Common myeloid progenitor, CD34-positive (primary cell): ENCODE data around the gene PIGU.
A peak's percentile ranks its signal among the peaks of the same experiment; 100 is the strongest.
"Not testable (repeated sequence)": the region's sequence is repeated elsewhere in the genome, so short reads cannot be mapped to it uniquely, and the experiment has no call there.

Experiments used
- CTCF ChIA-PET: fragments of 350-600 bp; sonication (Branson Sonifier 250); formaldehyde crosslinking; loops from one replicate; lab custom pipeline; 2021; ENCODE audit warnings: antibody characterized with exemption; lab: Charles Lee
- POLR2A ChIA-PET: fragments of 350-600 bp; sonication (Branson Sonifier 250); formaldehyde crosslinking; loops from one replicate; lab custom pipeline; 2021; ENCODE audit warnings: antibody characterized with exemption; lab: Charles Lee
- DNase-seq, 3 donors: peaks; one replicate each; pipeline versions ENCODE4 v3.0.0 to v3.0.0-alpha.2; 2013
- H3K27ac ChIP-seq, 2 experiments: 1 replicate in 1 of 2; 2 replicates in 1 of 2; pipeline ENCODE4 v1.7.0; 2013; ENCODE audit warnings: inconsistent platforms in 2 of 2, low read length in 2 of 2, mild to moderate bottlenecking in 2 of 2, low read depth in 1 of 2, moderate library complexity in 1 of 2; ENCODE audit not compliant: severe bottlenecking in 2 of 2, insufficient read depth in 1 of 2, poor library complexity in 1 of 2
- H3K27me3 ChIP-seq, 5 experiments: replicated peaks in 2 of 5; 1 replicate in 3 of 5; 2 replicates in 2 of 5; pipeline versions ENCODE4 v1.6.1 to v1.7.0; 2013; ENCODE audit warnings: low read length in 4 of 5, mild to moderate bottlenecking in 2 of 5, moderate library complexity in 2 of 5, inconsistent platforms in 1 of 5; ENCODE audit not compliant: insufficient read depth in 5 of 5, control insufficient read depth in 4 of 5
- H3K36me3 ChIP-seq, 4 experiments: 1 replicate in 2 of 4; 2 replicates in 2 of 4; pipeline versions ENCODE4 v1.6.1 to v1.7.0; 2013; ENCODE audit warnings: low read length in 3 of 4, control low read depth in 1 of 4, mild to moderate bottlenecking in 1 of 4; ENCODE audit not compliant: control insufficient read depth in 4 of 4, insufficient read depth in 4 of 4
- H3K4me1 ChIP-seq, 4 experiments: 1 replicate in 3 of 4; 2 replicates in 1 of 4; pipeline versions ENCODE4 v1.6.1 to v1.7.1; 2013; ENCODE audit warnings: low read length in 3 of 4, mild to moderate bottlenecking in 3 of 4, control low read depth in 1 of 4, inconsistent platforms in 1 of 4, moderate library complexity in 1 of 4; ENCODE audit not compliant: control insufficient read depth in 4 of 4, insufficient read depth in 4 of 4; ENCODE audit errors: control extremely low read depth in 1 of 4
- H3K4me3 ChIP-seq, 7 experiments: 1 replicate in 4 of 7; 2 replicates in 3 of 7; pipeline versions ENCODE4 v1.5.1 to v1.7.0; 2013; ENCODE audit warnings: mild to moderate bottlenecking in 7 of 7, low read length in 6 of 7, moderate library complexity in 6 of 7, inconsistent platforms in 2 of 7, low read depth in 2 of 7, control low read depth in 1 of 7; ENCODE audit not compliant: insufficient read depth in 4 of 7, control insufficient read depth in 1 of 7; ENCODE audit errors: extremely low read depth in 1 of 7
- H3K9me3 ChIP-seq, 5 experiments: 1 replicate in 4 of 5; 2 replicates in 1 of 5; pipeline versions ENCODE4 v1.6.1 to v1.7.1; 2013; ENCODE audit warnings: low read length in 4 of 5, mild to moderate bottlenecking in 2 of 5, inconsistent platforms in 1 of 5, low read depth in 1 of 5, moderate library complexity in 1 of 5; ENCODE audit not compliant: control insufficient read depth in 4 of 5, insufficient read depth in 2 of 5; ENCODE audit errors: control extremely low read depth in 1 of 5
- WGBS: methylation state at CpG from one replicate; pipeline ENCODE4 v1.1.5; 2013; ENCODE audit not compliant: insufficient coverage; 5-methylcytosine and 5-hydroxymethylcytosine counted together

Gene PIGU

GRCh38 chr20:34515484-34516246 lies 161.2 kb downstream of the PIGU start:
- Histone ChIP-seq H3K36me3 (peaks cover 0 to 15% (median 4%) of the 10 kb centered on the region in 4 experiments), H3K4me3 (peak overlapping the region; percentile 75 to 100 (median 95)), H3K27ac (peak overlapping the region; percentile 80 to 90), H3K4me1 (peaks cover 5 to 26% (median 16%) of the 10 kb centered on the region in 4 experiments), H3K27me3 (no peaks in the 10 kb centered on the region), H3K9me3 (no peaks in the 10 kb centered on the region)
- WGBS, result 5% methylated on average over 29 of the region's 36 CpGs
- ChIA-PET POLR2A (no interaction called here), CTCF (interaction anchor here (0.7 to 4.0 kb wide), 9 partner anchors 10 to 332 kb away, joined by 3 to 31 read pairs (median 4); partner anchors contain the start of gene ITCH)
- peak; percentile 76 to 88 (median 85) for DNase-seq

GRCh38 chr20:34514897-34515483 lies 161.9 kb downstream of the PIGU start:
- ChIA-PET CTCF (interaction anchor here (0.8 to 4.0 kb wide), 3 partner anchors 10 to 203 kb away, joined by 3 to 31 read pairs (median 5); no protein-coding TSS in a partner anchor), POLR2A (interaction anchor here (0.7 kb wide), 1 partner anchor 153 kb away, joined by 3 read pairs; no protein-coding TSS in a partner anchor)
- no peaks in the 10 kb centered on the region for H3K27me3 ChIP-seq
- peaks cover 5 to 26% (median 16%) of the 10 kb centered on the region in 4 experiments for H3K4me1 ChIP-seq
- H3K4me3 ChIP-seq, result peak overlapping the region; percentile 75 to 100 (median 95)
- peak overlapping the region; percentile 80 to 90 for H3K27ac ChIP-seq
- WGBS, result 14% methylated on average over 13 of the region's 19 CpGs
- H3K9me3 ChIP-seq, result no peaks in the 10 kb centered on the region
- DNase-seq, result no peak
- peaks cover 0 to 18% (median 7%) of the 10 kb centered on the region in 4 experiments for H3K36me3 ChIP-seq

- peaks cover 3 to 21% (median 8%) of the 10 kb centered on the region in 4 experiments for H3K36me3 ChIP-seq
- CTCF ChIA-PET, result interaction anchor here (1.5 kb wide), 1 partner anchor 9 kb away, joined by 5 read pairs; no protein-coding TSS in a partner anchor
- H3K27ac ChIP-seq, H3K4me3 ChIP-seq, DNase-seq, H3K9me3 ChIP-seq, H3K27me3 ChIP-seq: not testable (repeated sequence)
- H3K4me1 ChIP-seq, result peaks cover 5 to 26% (median 16%) of the 10 kb centered on the region in 4 experiments
- POLR2A ChIA-PET, result interaction anchor here (0.7 kb wide), 1 partner anchor 154 kb away, joined by 3 read pairs; no protein-coding TSS in a partner anchor
- over 99% methylated on average over 14 of the region's 17 CpGs for WGBS
Measured at GRCh38 chr20:34514034-34514433, 162.9 kb downstream of the PIGU start.

GRCh38 chr20:34512955-34513419 lies 163.9 kb downstream of the PIGU start:
- ChIA-PET CTCF (interaction anchor here (1.3 to 1.5 kb wide), 2 partner anchors 9 to 200 kb away, joined by 4 read pairs; no protein-coding TSS in a partner anchor), POLR2A (no interaction called here)

GRCh38 chr20:34512266-34512954 lies 164.5 kb downstream of the PIGU start:
- Histone ChIP-seq H3K4me1 (peaks cover 5 to 21% (median 13%) of the 10 kb centered on the region in 4 experiments), H3K9me3 (no peaks in the 10 kb centered on the region), H3K36me3 (peaks cover 5 to 30% (median 17%) of the 10 kb centered on the region in 4 experiments), H3K27me3 (no peaks in the 10 kb centered on the region), H3K4me3 (no peak overlapping the region), H3K27ac (peak overlapping the region; percentile 67 to 71)
- WGBS, result 100% methylated on average over 3 of the region's 4 CpGs
- ChIA-PET CTCF (interaction anchor here (0.6 to 1.6 kb wide), 4 partner anchors 9 to 224 kb away, joined by 3 to 4 read pairs (median 4); no protein-coding TSS in a partner anchor), POLR2A (no interaction called here)
- DNase-seq, result no peak

More at GRCh38 chr20:34512955-34513419, 163.9 kb downstream of the PIGU start:
- H3K9me3 ChIP-seq, result no peaks in the 10 kb centered on the region
- H3K4me1 ChIP-seq, result peaks cover 5 to 26% (median 16%) of the 10 kb centered on the region in 4 experiments
- no peak overlapping the region for H3K4me3 ChIP-seq
- peaks cover 3 to 26% (median 12%) of the 10 kb centered on the region in 4 experiments for H3K36me3 ChIP-seq
- no peaks in the 10 kb centered on the region for H3K27me3 ChIP-seq
- H3K27ac ChIP-seq, result peak overlapping the region; percentile 67 to 71
- DNase-seq, result peak; percentile 21 to 70 (median 38)

GRCh38 chr20:34511891-34512265 lies 165.0 kb downstream of the PIGU start:
- H3K27ac ChIP-seq, result no peak overlapping the region
- no peaks in the 10 kb centered on the region for H3K9me3 ChIP-seq
- no peak overlapping the region for H3K4me3 ChIP-seq
- H3K4me1 ChIP-seq, result peaks cover 5 to 15% (median 10%) of the 10 kb centered on the region in 4 experiments
- CTCF ChIA-PET, result interaction anchor here (0.6 to 1.6 kb wide), 4 partner anchors 8 to 223 kb away, joined by 3 to 4 read pairs (median 4); no protein-coding TSS in a partner anchor
- 100% methylated on average over 1 of the region's 3 CpGs for WGBS
- POLR2A ChIA-PET, result no interaction called here
- H3K36me3 ChIP-seq, result peaks cover 5 to 30% (median 17%) of the 10 kb centered on the region in 4 experiments
- no peaks in the 10 kb centered on the region for H3K27me3 ChIP-seq
- DNase-seq, result no peak
